Measurements from ENCODE around the gene PTPN12.
"Not testable (repeated sequence)": the region's sequence is repeated elsewhere in the genome, so short reads cannot be mapped to it uniquely, and the experiment has no call there.

PTPN12 gene

GRCh38 chr7:77537136-77537777 lies at the start of gene PTPN12:
PTPN12 (plus strand) TSS chr7:77537295; CDS start chr7:77537547, 252 bp downstream.
- in situ Hi-C loops (cut with HindIII; ENCODE audit: low pct_ligation_motif_present, low pct_unique_long_range_greater_than_20kb, low sequenced_read_pairs), result no loop called here
- DNase-seq, result no peak

DNA sequence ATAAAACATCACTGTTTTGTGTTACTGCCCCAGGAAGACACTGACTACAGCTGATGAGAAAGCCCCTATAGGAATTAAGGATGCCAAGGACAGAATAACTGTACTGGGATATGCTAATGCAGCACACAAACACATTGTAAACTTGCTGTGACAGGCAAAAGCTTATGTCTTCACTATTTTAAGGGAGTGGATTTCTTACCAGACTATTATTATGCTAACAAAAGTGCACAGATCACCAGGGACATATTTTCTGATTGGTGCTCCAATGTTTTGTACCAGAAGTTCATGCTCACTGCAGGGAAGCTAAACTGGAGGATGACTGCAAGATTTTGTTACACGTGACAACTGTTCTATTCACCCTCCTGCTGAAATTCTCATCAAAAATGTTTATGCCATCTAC lies 48.1 kb upstream of the PTPN12 start:
- no peak for DNase-seq
- in situ Hi-C loops (cut with HindIII; ENCODE audit: low pct_ligation_motif_present, low pct_unique_long_range_greater_than_20kb, low sequenced_read_pairs), result no loop called here

GRCh38 chr7:77497079-77497478 lies 40.0 kb upstream of the PTPN12 start:
- no peak for DNase-seq
- in situ Hi-C loops (cut with HindIII; ENCODE audit: low pct_ligation_motif_present, low pct_unique_long_range_greater_than_20kb, low sequenced_read_pairs), result no loop called here

GRCh38 chr7:77498659-77499379 lies 38.3 kb upstream of the PTPN12 start:
- no peak for DNase-seq
- in situ Hi-C loops (cut with HindIII; ENCODE audit: low pct_ligation_motif_present, low pct_unique_long_range_greater_than_20kb, low sequenced_read_pairs), result no loop called here

- DNase-seq, result no peak
- in situ Hi-C loops (cut with HindIII; ENCODE audit: low pct_ligation_motif_present, low pct_unique_long_range_greater_than_20kb, low sequenced_read_pairs), result no loop called here
Observed at GRCh38 chr7:77501192-77501515, 35.9 kb upstream of the PTPN12 start.

GRCh38 chr7:77504951-77505350 lies 32.1 kb upstream of the PTPN12 start:
- DNase-seq, result no peak

GRCh38 chr7:77506899-77507298 lies 30.2 kb upstream of the PTPN12 start:
- no peak for DNase-seq
- in situ Hi-C loops (cut with HindIII; ENCODE audit: low pct_ligation_motif_present, low pct_unique_long_range_greater_than_20kb, low sequenced_read_pairs), result no loop called here

More at GRCh38 chr7:77504951-77505350, 32.1 kb upstream of the PTPN12 start:
- in situ Hi-C loops (cut with HindIII; ENCODE audit: low pct_ligation_motif_present, low pct_unique_long_range_greater_than_20kb, low sequenced_read_pairs), result no loop called here

DNA sequence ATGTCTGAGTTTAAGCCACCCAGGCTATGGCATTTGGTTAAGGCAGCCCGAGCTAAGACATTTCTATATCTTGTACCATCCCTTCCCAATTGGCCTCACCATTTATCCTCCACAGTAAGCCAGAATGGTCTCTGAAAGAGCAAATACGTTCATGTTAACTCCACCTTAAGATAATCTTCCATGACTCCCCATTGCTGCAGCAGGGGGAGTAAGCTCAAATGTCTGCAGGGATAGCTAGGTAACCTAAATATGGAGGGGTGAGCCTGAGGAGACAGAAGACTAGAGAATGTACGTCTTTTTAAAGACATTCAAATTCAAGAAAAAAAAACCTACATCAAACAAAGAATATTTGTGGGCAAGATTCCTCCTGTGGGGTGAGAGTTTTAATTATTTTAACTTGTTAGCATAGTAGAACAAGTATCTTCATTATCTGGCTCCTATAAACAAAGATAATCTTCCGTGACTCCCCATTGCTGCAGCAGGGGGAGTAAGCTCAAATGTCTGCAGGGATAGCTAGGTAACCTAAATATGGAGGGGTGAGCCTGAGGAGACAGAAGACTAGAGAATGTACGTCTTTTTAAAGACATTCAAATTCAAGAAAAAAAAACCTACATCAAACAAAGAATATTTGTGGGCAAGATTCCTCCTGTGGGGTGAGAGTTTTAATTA lies 24.0 kb upstream of the PTPN12 start:
- in situ Hi-C loops (cut with HindIII; ENCODE audit: low pct_ligation_motif_present, low pct_unique_long_range_greater_than_20kb, low sequenced_read_pairs); DNase-seq: not testable (repeated sequence)

DNA sequence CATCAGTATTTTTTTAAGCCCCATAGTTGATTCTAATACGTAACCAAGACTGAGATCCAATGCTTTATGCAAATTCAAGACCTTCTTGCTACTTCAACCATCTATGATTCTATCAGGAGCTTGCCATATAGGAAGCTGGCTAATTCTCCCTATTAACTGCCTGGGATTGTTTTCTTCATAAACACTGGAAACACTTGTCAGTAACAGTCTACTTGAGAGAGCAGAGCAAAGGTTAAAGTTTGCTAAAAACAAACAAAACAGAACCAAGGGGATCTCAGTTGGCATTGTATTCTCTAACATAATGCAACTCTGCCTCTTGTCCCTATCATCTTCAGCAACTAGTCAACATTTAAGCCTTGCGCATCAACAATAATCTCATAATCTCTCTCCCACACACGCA lies 21.0 kb upstream of the PTPN12 start:
- in situ Hi-C loops (cut with HindIII; ENCODE audit: low pct_ligation_motif_present, low pct_unique_long_range_greater_than_20kb, low sequenced_read_pairs), result no loop called here
- no peak for DNase-seq

DNA sequence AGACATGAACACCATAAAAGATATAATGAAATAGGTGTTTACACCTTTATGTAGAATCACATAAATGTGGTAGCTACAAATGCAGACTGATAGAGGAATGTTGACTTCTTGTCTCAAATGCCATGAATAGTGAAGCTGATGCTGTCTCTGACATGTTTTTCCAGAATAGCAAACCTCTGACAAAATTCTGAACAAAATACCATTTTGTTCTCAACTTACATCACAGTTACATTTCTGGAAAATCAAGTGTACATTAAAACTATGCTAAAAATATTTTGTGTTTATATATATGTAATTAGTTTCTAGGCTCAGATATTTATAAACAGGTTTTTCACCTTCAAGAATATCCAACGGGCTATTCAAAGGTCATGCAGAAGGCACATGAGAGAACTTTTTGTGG lies 16.8 kb upstream of the PTPN12 start:
- in situ Hi-C loops (cut with HindIII; ENCODE audit: low pct_ligation_motif_present, low pct_unique_long_range_greater_than_20kb, low sequenced_read_pairs), result no loop called here
- DNase-seq, result no peak

DNA sequence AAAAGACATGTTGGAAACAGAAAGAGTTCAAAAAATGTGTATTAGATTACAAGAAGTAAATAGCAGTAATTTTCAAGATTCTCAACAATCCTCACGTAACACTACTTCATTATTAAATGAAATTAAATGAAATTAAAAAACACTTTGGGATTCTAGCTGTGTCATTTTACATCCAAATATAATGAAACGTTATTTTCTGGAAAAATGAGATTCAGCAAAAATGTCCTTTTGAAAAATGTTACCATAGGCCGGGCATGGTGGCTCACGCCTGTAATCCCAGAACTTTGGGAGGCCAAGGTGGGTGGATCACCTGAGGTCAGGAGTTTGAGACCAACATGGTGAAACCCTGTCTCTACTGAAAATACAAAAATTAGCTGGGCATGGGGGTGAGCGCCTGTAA lies 15.6 kb upstream of the PTPN12 start:
- in situ Hi-C loops (cut with HindIII; ENCODE audit: low pct_ligation_motif_present, low pct_unique_long_range_greater_than_20kb, low sequenced_read_pairs); DNase-seq: not testable (repeated sequence)

GRCh38 chr7:77524731-77525130 lies 12.4 kb upstream of the PTPN12 start:
- in situ Hi-C loops (cut with HindIII; ENCODE audit: low pct_ligation_motif_present, low pct_unique_long_range_greater_than_20kb, low sequenced_read_pairs), result no loop called here
- DNase-seq, result no peak

- in situ Hi-C loops (cut with HindIII; ENCODE audit: low pct_ligation_motif_present, low pct_unique_long_range_greater_than_20kb, low sequenced_read_pairs), result no loop called here
- no peak for DNase-seq
Observed at GRCh38 chr7:77525231-77525630, 11.9 kb upstream of the PTPN12 start.

DNA sequence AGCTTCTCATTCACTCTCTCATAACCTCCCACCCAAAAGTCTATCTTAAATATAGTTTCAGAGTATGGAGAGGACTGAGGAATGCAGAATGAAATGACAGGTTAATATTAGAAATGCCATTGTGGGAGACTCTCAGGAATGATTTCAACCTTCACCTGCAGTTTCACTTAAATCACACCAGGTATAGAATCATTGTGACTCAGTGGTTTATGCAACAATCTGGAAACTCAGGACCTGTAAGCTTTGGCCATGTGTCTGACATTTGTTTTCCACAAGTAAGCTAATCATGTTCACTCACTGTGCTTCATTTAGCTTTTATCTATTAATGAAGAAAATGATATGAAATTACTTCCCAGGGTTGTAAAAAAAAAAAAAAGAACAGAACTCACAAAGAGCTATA lies 8.7 kb upstream of the PTPN12 start:
- no peak for DNase-seq
- in situ Hi-C loops (cut with HindIII; ENCODE audit: low pct_ligation_motif_present, low pct_unique_long_range_greater_than_20kb, low sequenced_read_pairs), result no loop called here

DNA sequence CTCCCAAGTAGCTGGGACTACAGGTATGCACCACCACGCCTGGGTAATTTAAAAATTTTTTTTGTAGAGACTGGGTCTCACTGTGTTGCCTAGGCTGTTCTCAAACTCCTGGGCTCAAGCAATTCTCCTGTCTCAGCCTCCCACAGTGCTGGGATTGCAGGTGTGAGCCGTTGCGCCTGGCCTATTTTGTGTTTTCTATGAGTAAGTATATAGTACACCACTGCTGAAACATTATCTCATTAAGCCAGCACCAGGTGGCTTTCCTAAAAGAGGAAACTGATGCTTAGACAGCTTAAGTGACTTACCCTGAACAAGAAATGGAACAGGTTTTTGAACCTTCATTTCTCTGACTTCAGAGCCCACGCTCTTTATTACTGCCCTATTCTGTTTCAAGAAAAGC lies 7.8 kb upstream of the PTPN12 start:
- in situ Hi-C loops (cut with HindIII; ENCODE audit: low pct_ligation_motif_present, low pct_unique_long_range_greater_than_20kb, low sequenced_read_pairs), result no loop called here
- DNase-seq, result no peak

DNA sequence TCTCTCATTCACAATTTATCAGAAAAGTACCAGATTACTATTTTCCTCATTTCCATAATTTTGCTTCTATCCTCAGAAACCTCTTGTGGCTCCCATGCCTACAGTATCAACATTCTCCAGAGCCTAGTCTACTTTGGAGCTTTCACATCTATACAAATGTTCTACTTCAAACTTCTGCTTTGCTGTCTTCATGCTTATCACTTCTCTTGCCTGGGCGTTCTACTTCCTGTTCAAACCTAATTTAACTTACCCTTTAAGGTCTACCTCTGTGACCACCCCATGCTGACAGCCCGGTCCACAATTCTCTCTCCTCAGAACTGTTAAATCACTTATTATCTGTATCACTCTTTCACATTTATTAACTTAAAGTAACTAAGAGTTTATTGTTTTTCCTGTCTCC lies 6.1 kb upstream of the PTPN12 start:
- in situ Hi-C loops (cut with HindIII; ENCODE audit: low pct_ligation_motif_present, low pct_unique_long_range_greater_than_20kb, low sequenced_read_pairs), result no loop called here
- DNase-seq, result no peak

GRCh38 chr7:77532247-77532646 lies 4.8 kb upstream of the PTPN12 start:
- DNase-seq, result no peak
- in situ Hi-C loops (cut with HindIII; ENCODE audit: low pct_ligation_motif_present, low pct_unique_long_range_greater_than_20kb, low sequenced_read_pairs), result no loop called here

GRCh38 chr7:77532732-77533131 lies 4.4 kb upstream of the PTPN12 start:
- in situ Hi-C loops (cut with HindIII; ENCODE audit: low pct_ligation_motif_present, low pct_unique_long_range_greater_than_20kb, low sequenced_read_pairs), result not testable (repeated sequence)

DNA sequence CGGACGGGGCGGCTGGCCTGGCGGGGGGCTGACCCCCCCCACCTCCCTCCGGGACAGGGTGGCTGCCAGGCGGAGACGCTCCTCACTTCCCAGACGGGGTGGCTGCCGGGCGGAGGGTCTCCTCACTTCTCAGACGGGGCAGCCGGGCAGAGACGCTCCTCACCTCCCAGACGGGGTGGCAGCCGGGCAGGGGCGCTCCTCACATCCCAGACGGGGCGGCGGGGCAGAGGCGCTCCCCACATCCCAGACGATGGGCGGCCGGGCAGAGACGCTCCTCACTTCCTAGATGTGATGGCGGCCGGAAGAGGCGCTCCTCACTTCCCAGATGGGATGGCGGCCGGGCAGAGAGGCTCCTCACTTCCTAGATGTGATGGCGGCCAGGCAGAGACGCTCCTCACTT lies 3.0 kb upstream of the PTPN12 start:
- DNase-seq; in situ Hi-C loops (cut with HindIII; ENCODE audit: low pct_ligation_motif_present, low pct_unique_long_range_greater_than_20kb, low sequenced_read_pairs): not testable (repeated sequence)

More at GRCh38 chr7:77532732-77533131, 4.4 kb upstream of the PTPN12 start:
- DNase-seq, result not testable (repeated sequence)

- DNase-seq, result no peak
- in situ Hi-C loops (cut with HindIII; ENCODE audit: low pct_ligation_motif_present, low pct_unique_long_range_greater_than_20kb, low sequenced_read_pairs), result no loop called here
Observed at GRCh38 chr7:77536017-77536412, 1.1 kb upstream of the PTPN12 start.
